ENCODE measurements around the gene PPY. TPM values are rescaled to one million over a fixed set of nuclear protein-coding genes. Genes with fewer than 3 reads are reported as not detected.

Gene PPY
- total and polyA plus RNA-seq, 10 of the 15 experiments (the other 5 are each of a cell fraction or from before 2014, with no cell fraction given), result 0.91 TPM; not detected in 9

- H3K79me2 ChIP-seq (ENCODE audit: control insufficient read depth, insufficient read depth, low read length), result no peaks in the 10 kb centered on the region
- no peaks in the 10 kb centered on the region; the same call in 1 of the 2 replicates for H4K20me1 ChIP-seq (ENCODE audit: control insufficient read depth, insufficient read depth)
- TF ChIP-seq CHD2 (IDR thresholded peaks at IDR 0.05; ENCODE audit: borderline replicate concordance, low read depth, low read length), result no peak
- TF ChIP-seq ZZZ3 (IDR thresholded peaks at IDR 0.05; ENCODE audit: control insufficient read depth, insufficient read length, low read depth), result no peak
- TF ChIP-seq SUPT20H (IDR thresholded peaks at IDR 0.05; ENCODE audit: borderline replicate concordance, control insufficient read depth, low read depth, low read length), result no peak
- no peak for TF ChIP-seq HSF1 (IDR thresholded peaks at IDR 0.05; ENCODE audit: low read depth, low read length)
- no peak for TF ChIP-seq STAT1 (conservative IDR thresholded peaks at IDR 0.05)
- no peak for TF ChIP-seq PKNOX1 (IDR thresholded peaks at IDR 0.05)
- TF ChIP-seq E2F8 (IDR thresholded peaks at IDR 0.05; ENCODE audit: low read depth, partially characterized antibody), result no peak
- FAIRE-seq (no peak), ATAC-seq (no peak), DNase-seq (ENCODE audit: low read depth, low spot score) (no peak)
- no TSS peak for BruUV-seq (replicated peaks)
- ChIA-PET SMC1A (ENCODE audit: uncharacterized antibody, unreplicated experiment) (no interaction called here), POLR2A (interaction anchor here (0.8 kb wide), 1 partner anchor 12 kb away, joined by 3 read pairs; no protein-coding TSS in a partner anchor), RAD21 (ENCODE audit: unreplicated experiment) (no interaction called here), CTCF (interaction anchor here (1.3 kb wide), 1 partner anchor 11 kb away, joined by 3 read pairs; no protein-coding TSS in a partner anchor)
- H3K36me3 ChIP-seq (ENCODE audit: control insufficient read depth in 2 of 2, insufficient read depth in 2 of 2, low read length in 1 of 2), result no peaks in the 10 kb centered on the region
- no peak overlapping the region for H3K4me3 ChIP-seq
- H3K27ac ChIP-seq (ENCODE audit: control insufficient read depth, insufficient read depth), result no peak overlapping the region
- peaks cover 8% of the 10 kb centered on the region for H3K4me1 ChIP-seq (ENCODE audit: control insufficient read depth, insufficient read depth, low read length)
- in situ Hi-C loops (cut with MboI), result no loop called here
- intact Hi-C loops (cut with micrococcal nuclease; ENCODE audit: unreplicated experiment), result no loop called here
- H3K4me2 ChIP-seq (ENCODE audit: control insufficient read depth, insufficient read depth), result no peak overlapping the region
- H2AFZ ChIP-seq (ENCODE audit: control insufficient read depth, low read depth, low read length), result no peak overlapping the region
- no peaks in the 10 kb centered on the region for H3K27me3 ChIP-seq (replicated peaks in 1 of 2; ENCODE audit: control insufficient read depth in 2 of 2, insufficient read depth in 2 of 2, low read length in 1 of 2)
- 44% methylated on average over 10 of the region's 10 CpGs for WGBS (ENCODE audit: insufficient coverage, insufficient replicate concordance, low lambda C conversion rate, missing lambda C conversion rate)
- no peak overlapping the region for H3K9ac ChIP-seq (ENCODE audit: control insufficient read depth, insufficient read depth, low read length)
- no peaks in the 10 kb centered on the region; the same call in 2 of the 3 replicates for H3K9me3 ChIP-seq (replicated peaks; ENCODE audit: control insufficient read depth, insufficient read depth, low read length)
Measured at GRCh38 chr17:43920500-43921095, 21.7 kb downstream of the PPY start.
